ENCODE results near the gene EIF4B. TPM values are rescaled to one million over a fixed set of nuclear protein-coding genes. Genes with fewer than 3 reads are reported as not detected.

The EIF4B gene
- total and polyA plus RNA-seq, 2 of the 8 experiments (the other 6 are each of a cell fraction or from before 2014, with no cell fraction given), result 269 to 816 TPM

DNA sequence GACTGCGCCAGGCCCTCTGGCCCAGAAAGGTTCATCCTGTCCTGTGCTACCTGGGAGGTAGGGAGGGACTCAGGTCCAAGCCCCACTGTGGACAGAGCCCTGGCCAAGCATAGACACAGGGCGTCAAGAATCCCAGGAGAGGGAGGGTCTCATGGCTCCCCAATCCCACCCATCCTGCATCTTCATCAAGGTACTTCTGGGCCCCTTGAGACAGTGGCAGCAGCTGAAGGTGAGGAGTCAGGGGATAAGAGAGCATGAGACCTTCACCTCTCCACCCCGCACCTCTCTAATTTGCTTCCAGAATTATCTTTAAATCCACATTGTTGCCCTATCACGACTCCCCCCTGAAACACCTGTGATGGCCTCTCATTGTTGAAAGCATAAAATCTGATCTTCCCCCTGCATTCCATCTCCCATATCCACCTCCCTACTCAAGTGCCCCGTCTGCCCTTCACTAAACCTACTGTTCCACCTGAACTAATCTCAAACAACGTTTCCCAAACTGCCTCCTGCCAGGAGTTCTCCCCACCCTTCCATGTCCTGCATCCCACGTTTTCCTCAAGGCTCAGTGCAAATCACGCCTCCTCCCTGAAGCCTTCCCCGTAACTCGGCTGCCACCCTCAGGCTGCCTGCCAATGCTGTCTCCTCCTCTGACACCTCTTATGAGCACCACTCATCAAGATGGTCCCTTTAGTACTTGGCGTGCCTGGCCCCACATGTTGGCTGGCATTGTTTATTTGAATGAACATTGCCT is 30.3 kb upstream of the EIF4B start (continued):
- no peak for TF ChIP-seq POU5F1 (IDR thresholded peaks at IDR 0.05; ENCODE audit: low read depth, low read length)
- TF ChIP-seq, protein P1, sequence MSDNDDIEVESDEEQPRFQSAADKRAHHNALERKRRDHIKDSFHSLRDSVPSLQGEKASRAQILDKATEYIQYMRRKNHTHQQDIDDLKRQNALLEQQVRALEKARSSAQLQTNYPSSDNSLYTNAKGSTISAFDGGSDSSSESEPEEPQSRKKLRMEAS (IDR thresholded peaks at IDR 0.05), result peak; percentile 37; the same call in 1 of the 2 replicates
- no peak for TF ChIP-seq NRF1 (IDR thresholded peaks at IDR 0.05; ENCODE audit: low read depth, low read length)
- TF ChIP-seq BACH1 (IDR thresholded peaks at IDR 0.05; ENCODE audit: low read length), result no peak
- no peak for TF ChIP-seq SP4 (IDR thresholded peaks at IDR 0.05; ENCODE audit: low read length)
- no peak for TF ChIP-seq TAF1 (IDR thresholded peaks at IDR 0.05; ENCODE audit: low read depth, low read length)
- TF ChIP-seq RAD21 (IDR thresholded peaks at IDR 0.05 in 1 of 2, conservative IDR thresholded peaks at IDR 0.05 in 1 of 2; ENCODE audit: low read depth in 2 of 2, low read length in 2 of 2), result peak; percentile 83 to 91
